ENCODE measurements around the gene GTF2I.
"Not testable (repeated sequence)": the region's sequence is repeated elsewhere in the genome, so short reads cannot be mapped to it uniquely, and the experiment has no call there.

Gene GTF2I

GRCh38 chr7:74656837-74657691, 454 bp upstream of the GTF2I start:
- DNase-seq = peak; percentile 98 to 99

DNA sequence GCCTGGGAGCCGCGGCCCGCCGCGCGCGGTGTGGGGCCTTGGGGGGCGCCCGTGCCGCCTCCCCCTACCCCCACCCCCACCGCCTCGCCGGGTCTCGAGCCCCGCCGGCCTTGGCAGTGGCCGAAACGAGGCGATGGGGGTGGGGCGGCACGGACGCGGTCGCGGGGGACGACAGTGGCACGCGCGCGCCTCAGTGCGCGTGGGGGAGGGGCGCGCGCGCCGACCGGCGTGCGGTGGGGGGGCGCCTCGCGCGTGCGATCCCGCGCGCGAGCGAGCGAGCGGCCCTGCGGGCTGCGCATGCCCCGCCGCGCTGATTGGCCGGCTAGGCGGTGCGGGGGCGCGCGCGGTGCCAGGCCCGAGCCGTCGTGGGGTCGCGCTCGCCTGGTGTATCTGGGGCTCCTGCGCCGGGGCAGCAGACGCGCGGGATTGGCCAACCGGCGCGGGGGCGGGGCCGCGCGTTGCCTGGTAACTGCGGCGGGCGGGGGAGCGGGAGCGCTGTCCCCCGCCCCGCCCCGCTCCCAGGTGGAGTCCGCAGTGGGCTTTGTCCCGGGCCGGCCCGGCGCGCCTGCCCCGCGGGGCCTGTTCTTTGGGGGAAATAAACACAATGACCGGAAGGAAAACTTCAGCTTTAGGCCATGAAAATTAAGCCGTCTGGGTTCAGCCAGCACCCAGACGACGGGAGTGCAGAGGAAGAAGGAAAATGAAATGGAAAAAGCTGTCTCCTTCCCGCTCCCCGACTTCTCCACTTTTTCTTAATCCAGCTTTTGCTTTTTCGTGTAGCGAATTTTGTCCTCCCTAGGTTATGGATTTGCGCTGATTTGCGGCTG, 873 bp downstream of the GTF2I start:
- peak; percentile 97 for DNase-seq

DNA sequence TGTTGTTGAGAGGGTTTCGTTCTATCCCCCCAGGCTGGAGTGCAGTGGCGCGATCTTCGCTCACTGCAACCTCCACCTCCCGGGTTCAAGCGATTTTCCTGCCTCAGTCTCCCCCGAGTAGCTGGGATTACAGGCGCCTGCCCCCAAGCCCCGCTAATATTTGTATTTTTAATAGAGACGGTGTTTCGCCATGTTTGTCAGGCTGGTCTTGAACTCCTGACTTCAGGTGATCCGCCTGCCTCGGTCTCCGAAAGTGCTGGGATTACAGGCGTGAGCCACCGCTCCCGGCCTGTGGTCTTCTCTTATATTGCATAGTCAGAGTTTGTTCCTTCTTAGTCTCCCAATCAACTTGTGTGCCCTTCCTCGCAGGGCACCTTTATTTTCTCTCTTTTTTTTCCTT, 2.7 kb downstream of the GTF2I start:
- not testable (repeated sequence) for DNase-seq

GRCh38 chr7:74661836-74662794, 4.6 kb downstream of the GTF2I start:
- DNase-seq = not testable (repeated sequence)

- DNase-seq = no peak
These were observed 7.9 kb downstream of the GTF2I start for GRCh38 chr7:74665296-74665938.

DNA sequence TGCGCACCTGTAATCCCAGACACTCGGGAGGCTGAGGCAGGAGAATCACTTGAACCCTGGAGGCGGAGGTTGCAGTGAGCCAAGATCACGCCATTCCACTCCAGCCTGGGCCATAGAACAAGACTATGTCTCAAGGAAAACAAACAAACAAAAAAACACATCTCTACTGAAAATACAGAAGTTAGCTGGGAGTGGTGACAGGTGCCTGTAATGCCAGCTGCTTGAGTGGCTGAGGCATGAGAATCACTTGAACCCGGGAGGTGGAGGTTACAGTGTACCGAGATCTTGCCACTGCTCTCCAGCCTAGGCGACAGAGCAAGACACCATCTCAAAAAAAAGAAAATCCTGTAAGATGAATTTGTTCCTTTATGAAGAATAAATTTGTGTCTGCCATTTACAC, 9.5 kb downstream of the GTF2I start:
- not testable (repeated sequence) for DNase-seq

DNA sequence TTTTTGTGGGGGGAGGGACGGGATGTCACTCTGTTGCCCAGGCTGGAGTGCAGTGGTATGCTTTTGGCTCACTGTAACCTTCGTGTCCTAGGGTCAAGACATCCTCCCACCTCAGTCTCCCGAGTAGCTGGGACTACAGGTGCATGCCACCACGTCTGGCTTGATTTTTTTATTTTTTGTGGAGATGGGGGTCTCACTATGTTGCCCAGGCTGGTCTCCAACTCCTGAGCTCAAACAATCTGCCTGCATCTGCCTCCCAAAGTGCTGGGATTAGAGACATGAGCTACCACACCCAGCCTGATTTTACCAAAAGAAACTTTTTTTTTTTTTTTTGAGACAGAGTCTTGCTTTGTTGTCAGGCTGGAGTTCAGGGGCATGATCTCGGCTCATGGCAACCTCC, 10.0 kb downstream of the GTF2I start:
- not testable (repeated sequence) for DNase-seq

DNA sequence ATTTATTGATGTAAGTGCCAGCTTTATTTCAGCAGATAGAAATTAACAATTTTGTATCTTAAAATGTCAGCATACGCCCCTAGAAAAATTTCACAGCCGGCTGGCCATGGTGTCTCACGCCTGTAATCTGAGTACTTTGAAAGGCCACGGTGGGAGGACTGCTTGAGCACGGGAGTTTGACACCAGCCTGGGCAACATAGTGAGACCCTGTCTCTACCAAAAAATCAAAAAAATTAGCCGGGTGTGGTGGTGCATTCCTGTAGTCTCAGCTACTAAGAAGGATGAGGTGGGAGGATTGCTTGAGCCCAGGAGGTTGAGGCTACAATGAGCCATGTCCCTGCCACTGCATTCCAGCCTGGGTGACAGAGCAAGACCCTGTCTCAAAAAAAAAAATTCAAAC, 14.1 kb downstream of the GTF2I start:
- no peak for DNase-seq

DNA sequence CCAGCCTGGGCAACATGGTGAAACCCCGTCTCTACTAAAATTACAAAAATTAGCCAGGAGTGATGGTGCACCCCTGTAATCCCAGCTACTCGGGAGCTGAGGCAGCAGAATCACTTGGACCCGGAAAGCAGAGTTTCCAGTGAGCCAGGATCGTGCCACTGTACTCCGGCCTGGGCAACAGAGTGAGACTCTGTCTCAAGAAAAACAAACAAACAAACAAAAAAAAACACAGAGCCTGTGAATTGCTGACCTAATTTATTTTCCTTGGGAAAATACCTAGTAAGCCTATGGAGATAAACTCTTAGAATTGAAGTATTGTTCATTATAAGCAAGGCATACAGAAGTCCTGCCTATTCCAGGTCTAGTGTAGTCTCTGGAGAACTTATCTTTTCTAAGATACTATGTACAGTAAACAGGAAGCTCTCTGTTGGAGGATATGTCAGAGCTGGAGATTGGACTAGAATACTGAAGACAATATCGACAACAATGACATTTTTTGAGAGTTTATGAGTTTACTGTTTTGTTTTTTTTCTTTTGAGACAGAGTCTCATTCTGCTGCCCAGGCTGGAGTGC, 14.9 kb downstream of the GTF2I start:
- no peak for DNase-seq

DNA sequence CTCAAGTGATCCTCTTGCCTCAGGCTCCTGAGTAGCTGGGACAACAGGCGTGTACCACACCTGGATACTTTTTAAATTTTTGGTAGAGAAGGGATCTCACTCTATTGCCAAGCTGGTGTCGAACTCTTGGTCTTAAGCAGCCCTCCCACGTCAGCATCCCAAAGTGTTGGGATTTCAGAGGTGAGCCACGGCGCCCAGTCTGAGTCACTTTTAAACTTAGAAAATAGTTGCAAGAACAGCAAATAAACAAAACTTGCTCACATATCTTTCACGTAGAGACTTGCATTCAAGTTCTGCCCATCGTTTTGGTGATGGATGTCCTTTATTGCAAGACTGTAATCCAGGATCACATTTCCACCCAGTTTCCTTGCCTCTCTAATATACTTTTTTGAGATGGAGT, 16.6 kb downstream of the GTF2I start:
- no peak for DNase-seq

DNA sequence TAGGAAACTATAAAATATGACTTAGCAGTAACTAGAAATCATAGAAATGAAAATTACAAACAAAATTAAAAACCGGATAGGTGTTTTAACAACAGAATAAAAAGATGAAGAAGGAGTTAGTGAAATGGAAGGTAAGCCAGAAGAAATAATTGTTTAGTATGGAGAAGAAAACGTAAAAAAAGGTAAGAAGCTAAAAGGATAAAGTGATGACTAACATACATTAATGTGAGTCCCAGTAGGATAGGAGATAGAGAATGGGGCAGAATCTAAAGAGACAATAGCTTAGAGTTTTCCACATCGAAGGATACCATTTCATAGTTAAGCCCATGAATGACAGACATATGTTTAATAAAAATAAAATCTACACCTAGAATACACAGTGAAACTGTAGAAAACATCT, 25.3 kb downstream of the GTF2I start:
- DNase-seq = no peak

DNA sequence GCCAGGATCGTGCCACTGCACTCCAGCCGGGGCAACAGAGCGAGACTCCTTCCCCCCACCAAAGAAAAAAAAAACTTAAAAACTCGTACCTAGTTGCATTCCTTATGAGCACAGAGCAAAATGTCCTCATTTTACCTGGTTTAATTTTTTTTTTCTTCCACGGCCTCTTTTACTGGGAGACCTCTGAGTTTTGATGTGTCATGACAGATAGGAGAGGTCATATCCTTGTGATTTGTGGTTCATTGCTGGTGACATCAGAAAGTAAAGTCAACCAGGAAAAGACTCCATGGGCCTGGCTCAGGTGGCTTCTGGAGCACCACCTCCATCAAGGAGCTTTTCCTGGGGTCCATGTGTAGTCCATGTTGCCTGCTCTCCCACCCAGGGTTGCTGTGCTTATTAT, 26.3 kb downstream of the GTF2I start:
- no peak for DNase-seq

DNA sequence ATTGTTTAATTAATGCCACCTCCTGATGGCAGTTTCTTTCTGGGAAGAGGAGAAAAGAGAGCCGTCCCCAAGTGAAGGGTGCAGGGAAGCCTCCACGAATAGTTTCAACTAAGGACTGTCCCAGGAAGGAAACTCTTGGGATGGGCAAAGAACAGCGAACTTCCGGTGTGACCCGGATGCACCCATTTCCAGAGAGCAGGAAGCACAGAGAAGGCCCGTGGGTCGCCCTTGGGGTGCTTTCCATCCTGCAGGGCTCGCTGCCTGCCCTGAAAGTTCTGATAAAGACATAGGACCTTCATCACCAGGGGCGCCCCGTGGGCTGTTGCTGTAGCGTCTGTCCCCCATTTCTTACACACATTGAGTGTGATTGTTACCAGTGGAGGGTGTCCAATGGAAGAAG, 27.0 kb downstream of the GTF2I start:
- DNase-seq = no peak

DNA sequence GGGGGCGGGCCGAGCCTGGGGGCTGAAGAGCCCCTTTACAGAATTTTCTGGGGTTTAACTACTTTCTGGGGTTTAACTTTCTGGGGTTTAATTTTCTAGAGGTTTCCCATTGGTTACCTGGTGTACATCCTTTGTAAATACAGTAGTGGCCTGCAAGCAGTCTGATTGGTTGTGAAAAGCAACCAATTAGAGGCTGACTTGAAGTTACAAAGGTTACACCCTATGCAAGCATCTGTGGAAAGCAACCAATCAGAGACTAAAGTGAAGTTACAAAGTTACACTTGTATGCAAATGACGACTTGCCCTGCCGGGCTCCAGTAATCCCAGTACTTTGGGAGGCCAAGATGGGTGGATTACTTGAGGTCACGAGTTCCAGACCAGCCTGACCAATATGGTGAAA, 27.4 kb downstream of the GTF2I start:
- DNase-seq = no peak

DNA sequence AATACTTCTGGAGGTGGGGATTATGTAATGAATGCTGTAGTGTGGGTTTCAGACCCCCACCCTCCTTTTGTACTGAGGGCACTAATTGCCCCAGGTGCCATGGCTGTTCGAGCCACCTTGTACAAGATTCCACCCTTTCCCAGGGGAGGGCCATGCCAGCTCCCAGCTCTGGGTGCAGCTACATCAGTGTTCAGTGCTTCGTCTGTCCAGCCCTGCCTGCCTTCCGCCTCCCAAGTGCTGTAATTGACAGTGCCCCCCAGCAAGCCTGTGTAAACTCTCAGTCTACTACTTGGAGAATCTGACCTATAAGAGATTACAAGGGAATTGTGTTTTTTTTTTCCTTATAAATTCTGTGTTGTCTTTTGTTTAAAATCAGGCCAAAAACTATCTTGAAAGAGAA, 33.0 kb downstream of the GTF2I start:
- no peak for DNase-seq

DNA sequence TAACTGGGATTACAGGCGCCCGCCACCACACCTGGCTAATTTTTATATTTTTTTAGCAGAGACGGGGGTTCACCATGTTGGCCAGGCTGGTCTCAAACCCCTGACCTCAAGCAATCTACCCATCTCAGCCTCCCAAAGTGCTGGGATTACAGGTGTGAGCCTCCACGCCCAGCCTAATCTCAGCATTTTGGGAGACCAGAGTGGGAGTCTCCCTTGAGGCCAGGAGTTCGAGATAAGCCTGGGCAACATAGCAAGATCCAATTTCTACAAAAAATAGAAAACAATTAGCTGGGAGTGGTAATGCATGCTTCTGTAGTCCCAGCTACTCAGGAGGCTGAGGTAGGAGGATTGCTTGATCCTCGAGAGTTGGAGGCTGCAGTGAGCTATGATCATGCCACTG, 46.9 kb downstream of the GTF2I start:
- not testable (repeated sequence) for DNase-seq

GRCh38 chr7:74707238-74707637, 49.7 kb downstream of the GTF2I start:
- DNase-seq = no peak

- no peak for DNase-seq
These were observed 51.2 kb downstream of the GTF2I start for GRCh38 chr7:74708569-74709275.

DNA sequence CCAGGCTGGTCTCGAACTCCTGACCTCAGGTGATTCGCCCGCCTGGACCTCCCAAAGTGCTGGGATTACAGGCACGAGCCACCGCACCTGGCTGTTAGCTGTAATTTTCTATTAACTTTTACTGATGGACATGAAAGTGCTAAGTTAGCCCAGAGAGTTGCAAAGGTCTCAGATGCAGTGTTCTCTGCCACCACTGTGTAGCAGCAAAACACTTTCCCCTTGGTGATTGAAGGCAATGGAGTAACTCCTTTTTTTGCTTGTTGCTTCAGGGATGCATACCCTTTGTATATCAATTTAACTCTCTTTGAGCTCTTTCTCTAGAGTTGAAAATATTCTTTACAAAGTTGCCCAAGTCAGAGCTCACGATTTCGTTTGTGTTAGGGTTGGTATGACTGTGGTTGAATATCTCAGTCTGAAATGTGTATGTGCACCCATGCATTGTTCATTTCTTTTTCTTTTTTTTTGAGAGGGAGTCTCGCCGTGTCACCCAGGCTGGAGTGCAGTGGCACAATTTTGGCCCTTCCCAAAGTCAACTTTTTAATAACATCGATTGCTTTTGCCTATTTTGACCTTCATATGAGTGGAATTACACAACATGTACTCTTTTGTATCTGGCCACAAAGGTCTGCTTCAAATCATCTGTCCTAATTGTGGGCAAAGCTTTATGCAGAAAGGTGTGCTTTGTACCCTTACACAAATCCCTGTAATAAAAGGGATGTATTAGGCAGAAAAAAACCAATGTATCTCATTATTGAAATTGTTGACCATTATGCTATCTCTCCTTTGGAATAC, 52.6 kb downstream of the GTF2I start:
- DNase-seq = no peak

DNA sequence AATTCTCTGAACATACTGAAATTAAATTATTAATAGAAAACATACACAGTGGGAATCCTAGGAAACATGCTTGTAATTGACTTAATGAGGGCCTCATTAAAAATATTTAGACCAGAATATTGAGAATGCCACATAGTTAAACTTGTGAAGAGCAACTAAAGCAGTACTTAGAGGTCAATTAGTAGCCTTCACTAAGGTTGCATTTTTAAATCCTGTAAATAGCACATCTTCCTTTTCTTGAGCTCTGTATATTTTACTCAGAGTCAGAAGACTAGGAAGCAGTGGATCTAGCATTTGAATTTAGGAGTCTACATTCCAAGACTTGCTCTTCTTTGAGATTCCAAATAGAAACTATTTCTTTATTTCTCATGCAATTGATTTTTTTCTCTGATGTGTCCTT, 56.0 kb downstream of the GTF2I start:
- no peak for DNase-seq

DNA sequence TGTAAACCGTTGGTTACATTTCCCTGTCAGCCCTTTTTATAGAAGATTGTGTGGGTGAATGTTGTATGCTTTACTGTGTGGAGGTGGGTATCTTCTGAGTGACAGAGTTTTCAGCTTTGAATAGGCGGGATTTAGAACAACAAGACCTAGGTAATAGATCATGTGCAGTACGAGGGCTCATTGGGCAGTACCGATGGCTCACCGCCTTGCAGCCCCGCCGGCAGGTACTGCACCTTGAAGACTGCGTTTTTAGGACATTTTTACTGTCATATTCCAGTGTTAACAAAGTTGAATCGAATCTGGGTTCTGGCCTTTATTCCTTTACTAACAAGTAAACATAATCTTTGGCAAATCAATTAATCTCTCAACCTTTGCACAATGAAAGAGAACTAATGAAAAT, 60.4 kb downstream of the GTF2I start:
- DNase-seq = no peak

Measured in NCI-H2081 (cell line).